ENCODE results near the gene SH3GL3. TPM values are rescaled to one million over a fixed set of nuclear protein-coding genes. Genes with fewer than 3 reads are reported as not detected.

Gene SH3GL3
- total RNA-seq, 4 donors from 2014 or later = not detected

DNA sequence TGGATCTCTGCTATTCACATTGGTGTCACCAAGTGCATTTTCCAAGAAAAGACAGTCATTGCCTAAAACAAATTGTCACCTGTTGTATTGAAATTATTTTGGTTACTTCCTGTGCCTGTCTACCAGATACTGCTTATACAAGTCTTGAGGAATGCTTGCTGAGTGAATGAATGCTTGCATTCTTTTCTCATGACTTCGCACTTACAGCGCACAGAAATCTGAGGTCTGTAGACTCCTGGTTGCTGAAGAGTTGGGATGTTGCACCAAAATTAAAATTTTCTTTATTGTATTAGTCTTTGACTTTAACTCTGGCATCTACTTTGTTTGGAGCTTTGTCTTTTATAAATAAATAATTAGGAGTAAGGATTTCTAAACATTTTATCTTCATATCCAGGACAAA, 28.4 kb downstream of the SH3GL3 start:
- no peak for DNase-seq
- TF ChIP-seq POLR2A (IDR thresholded peaks at IDR 0.05) = no peak
- TF ChIP-seq, protein P1, sequence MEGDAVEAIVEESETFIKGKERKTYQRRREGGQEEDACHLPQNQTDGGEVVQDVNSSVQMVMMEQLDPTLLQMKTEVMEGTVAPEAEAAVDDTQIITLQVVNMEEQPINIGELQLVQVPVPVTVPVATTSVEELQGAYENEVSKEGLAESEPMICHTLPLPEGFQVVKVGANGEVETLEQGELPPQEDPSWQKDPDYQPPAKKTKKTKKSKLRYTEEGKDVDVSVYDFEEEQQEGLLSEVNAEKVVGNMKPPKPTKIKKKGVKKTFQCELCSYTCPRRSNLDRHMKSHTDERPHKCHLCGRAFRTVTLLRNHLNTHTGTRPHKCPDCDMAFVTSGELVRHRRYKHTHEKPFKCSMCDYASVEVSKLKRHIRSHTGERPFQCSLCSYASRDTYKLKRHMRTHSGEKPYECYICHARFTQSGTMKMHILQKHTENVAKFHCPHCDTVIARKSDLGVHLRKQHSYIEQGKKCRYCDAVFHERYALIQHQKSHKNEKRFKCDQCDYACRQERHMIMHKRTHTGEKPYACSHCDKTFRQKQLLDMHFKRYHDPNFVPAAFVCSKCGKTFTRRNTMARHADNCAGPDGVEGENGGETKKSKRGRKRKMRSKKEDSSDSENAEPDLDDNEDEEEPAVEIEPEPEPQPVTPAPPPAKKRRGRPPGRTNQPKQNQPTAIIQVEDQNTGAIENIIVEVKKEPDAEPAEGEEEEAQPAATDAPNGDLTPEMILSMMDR (IDR thresholded peaks at IDR 0.05) = no peak
- Histone ChIP-seq H3K27me3 (no peaks in the 10 kb centered on the region), H3K4me1 (no peaks in the 10 kb centered on the region), H3K27ac (no peak overlapping the region), H3K4me3 (no peak overlapping the region), H3K9me3 (no peaks in the 10 kb centered on the region), H3K36me3 (no peaks in the 10 kb centered on the region)

DNA sequence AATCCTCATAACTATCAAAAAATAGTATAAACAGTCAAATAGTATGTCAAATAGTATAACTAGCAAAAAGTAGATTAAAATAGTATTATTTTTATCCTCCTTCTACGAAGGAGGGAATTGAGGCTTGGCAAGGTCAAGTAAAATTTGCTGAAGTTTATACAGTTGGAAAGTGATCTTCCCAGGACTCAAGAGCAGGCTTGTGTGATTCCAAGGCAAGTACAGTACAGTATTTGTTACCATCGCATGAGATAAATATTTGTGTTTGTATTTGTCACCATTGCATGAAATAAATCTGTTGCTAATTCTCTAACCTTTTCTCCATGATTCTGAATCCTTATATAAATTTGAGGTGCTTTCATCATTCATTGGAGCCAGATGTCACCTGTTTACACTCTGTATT, 28.9 kb downstream of the SH3GL3 start:
- Histone ChIP-seq H3K9me3 (no peaks in the 10 kb centered on the region), H3K4me3 (no peak overlapping the region), H3K36me3 (no peaks in the 10 kb centered on the region), H3K27me3 (no peaks in the 10 kb centered on the region), H3K4me1 (no peaks in the 10 kb centered on the region), H3K27ac (no peak overlapping the region)
- TF ChIP-seq POLR2A (IDR thresholded peaks at IDR 0.05) = no peak
- TF ChIP-seq, protein P1 (IDR thresholded peaks at IDR 0.05) = no peak
- DNase-seq = no peak

DNA sequence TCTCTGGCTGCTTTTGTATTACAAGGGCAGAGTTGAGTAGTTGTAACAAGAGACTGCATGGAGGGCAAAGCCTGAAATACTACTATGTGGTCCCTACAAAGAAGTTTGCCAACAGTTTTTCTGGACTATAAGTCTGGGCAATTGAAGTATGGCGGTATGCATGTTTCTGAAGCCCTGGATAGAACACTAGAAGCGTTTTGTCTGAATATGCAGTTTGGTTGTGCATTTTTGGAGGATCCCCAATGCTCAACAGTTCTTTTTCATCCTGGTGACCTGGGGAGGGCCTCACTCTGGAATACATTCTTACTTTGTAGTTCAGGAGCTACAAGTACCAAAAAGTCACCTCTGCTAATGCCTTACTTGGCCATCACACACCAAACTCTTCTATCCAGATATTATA, 29.6 kb downstream of the SH3GL3 start:
- no peak for DNase-seq
- Histone ChIP-seq H3K4me3 (no peak overlapping the region), H3K4me1 (no peaks in the 10 kb centered on the region), H3K36me3 (no peaks in the 10 kb centered on the region), H3K27me3 (no peaks in the 10 kb centered on the region), H3K27ac (no peak overlapping the region), H3K9me3 (no peaks in the 10 kb centered on the region)
- TF ChIP-seq POLR2A (IDR thresholded peaks at IDR 0.05) = no peak
- TF ChIP-seq, protein P1 (IDR thresholded peaks at IDR 0.05) = no peak

DNA sequence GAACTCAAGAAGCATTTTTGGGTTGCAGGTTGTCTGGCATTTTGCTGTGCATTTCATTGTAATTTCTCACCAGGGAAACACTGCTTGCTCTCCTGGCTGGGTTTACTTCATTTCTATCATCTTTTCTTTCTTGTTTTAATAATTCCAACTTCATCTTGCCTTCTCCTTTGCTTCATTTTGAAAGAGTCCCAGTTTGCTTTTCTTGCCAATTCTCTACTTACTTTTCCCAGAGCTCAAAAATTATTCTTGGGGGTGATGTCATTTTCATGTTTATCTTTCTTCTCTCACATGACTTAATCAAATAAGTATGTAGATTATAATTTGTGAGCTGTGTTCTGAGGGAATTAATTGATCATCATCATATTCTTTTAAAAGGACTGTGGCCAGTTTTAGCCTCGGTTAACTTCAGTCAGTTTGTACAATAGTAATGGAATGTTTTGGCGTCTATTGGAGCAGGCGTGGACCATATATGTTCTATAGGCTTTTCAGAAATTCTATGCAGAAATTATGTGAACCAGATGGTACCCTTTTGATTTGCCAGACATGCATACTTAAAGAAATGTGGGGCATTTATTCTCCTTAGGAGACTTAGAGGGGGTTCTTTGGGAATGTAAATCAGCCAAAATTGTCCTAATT, 30.1 kb downstream of the SH3GL3 start:
- no peak overlapping the region for H3K27ac ChIP-seq

DNA sequence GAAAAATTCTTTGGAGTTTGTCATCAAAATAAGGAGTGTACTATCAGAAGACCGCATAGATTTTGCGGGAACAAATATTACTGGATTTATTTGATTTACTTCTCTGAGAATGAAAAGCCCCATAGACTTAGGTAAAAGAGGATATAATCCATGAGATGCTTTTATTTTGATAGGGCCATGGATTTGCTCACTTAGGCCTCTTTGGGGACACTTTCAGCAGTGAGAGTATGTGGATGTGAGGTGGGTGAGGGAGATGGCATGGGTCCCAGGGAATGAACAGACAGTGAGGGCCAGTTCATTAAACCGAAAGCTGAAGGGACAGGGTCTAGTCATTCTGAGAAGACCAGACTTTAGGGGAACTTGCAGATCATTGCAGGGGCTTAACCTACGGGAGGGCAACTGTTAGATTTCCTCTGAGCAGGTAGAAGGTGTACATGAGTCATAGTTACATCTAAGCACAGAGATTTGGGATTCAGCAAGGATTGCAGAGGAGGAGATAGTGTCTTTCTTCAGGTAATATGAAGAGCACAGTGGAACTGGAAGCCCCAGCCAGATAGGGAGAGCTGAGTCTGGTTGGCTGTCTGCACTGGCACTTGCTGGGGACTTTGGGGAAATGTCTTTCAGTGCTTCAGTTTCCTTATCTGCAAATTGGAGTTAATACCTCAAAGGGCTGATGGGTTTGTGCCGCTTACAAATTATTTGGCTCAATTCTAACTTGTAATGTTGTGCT, 30.8 kb downstream of the SH3GL3 start:
- Histone ChIP-seq H3K9me3 (no peaks in the 10 kb centered on the region), H3K36me3 (no peaks in the 10 kb centered on the region), H3K4me3 (no peak overlapping the region), H3K4me1 (no peaks in the 10 kb centered on the region), H3K27ac (no peak overlapping the region), H3K27me3 (no peaks in the 10 kb centered on the region)
- DNase-seq = no peak
- TF ChIP-seq, protein P1 (IDR thresholded peaks at IDR 0.05) = no peak
- TF ChIP-seq POLR2A (IDR thresholded peaks at IDR 0.05) = no peak

More for the DNA sequence above, 30.1 kb downstream of the SH3GL3 start:
- Histone ChIP-seq H3K9me3 (no peaks in the 10 kb centered on the region), H3K4me1 (no peaks in the 10 kb centered on the region), H3K4me3 (no peak overlapping the region), H3K27me3 (no peaks in the 10 kb centered on the region), H3K36me3 (no peaks in the 10 kb centered on the region)
- DNase-seq = no peak
- TF ChIP-seq, protein P1 (IDR thresholded peaks at IDR 0.05) = no peak
- TF ChIP-seq POLR2A (IDR thresholded peaks at IDR 0.05) = no peak

All from Peyer's patch (tissue), 4 donors.